ENCODE data around the gene SOX8. TPM values are rescaled to one million over a fixed set of nuclear protein-coding genes. Genes with fewer than 3 reads are reported as not detected.
"Not testable (repeated sequence)": the region's sequence is repeated elsewhere in the genome, so short reads cannot be mapped to it uniquely, and the experiment has no call there.

Gene SOX8
- total RNA-seq, 1 experiment from 2014 or later, result 5.2 TPM

GRCh38 chr16:950733-951573 is 30.6 kb upstream of the SOX8 start:
- POLR2A ChIA-PET; H3K4me3 ChIP-seq (replicated peaks in 1 of 2; ENCODE audit: low read depth in 1 of 2, low read length in 2 of 2); H3K9me2 ChIP-seq (ENCODE audit: insufficient read depth); H3K79me2 ChIP-seq (ENCODE audit: insufficient read depth, low read length); H3K36me3 ChIP-seq (ENCODE audit: control insufficient read depth in 1 of 2, insufficient read depth in 2 of 2, low read length in 2 of 2); H3K9me3 ChIP-seq (ENCODE audit: control insufficient read depth in 1 of 2, insufficient read depth in 1 of 2, low read depth in 1 of 2, low read length in 2 of 2); CTCF ChIA-PET; intact Hi-C loops (cut with micrococcal nuclease); ATAC-seq; RAD21 ChIA-PET (ENCODE audit: low non-redundant PET in 1 of 2, low total read pairs in 2 of 2, uncharacterized antibody in 2 of 2, unreplicated experiment in 2 of 2); H3K4me2 ChIP-seq (ENCODE audit: low read length); H2AFZ ChIP-seq (ENCODE audit: low read depth, low read length, poor library complexity, severe bottlenecking); H3K4me1 ChIP-seq (ENCODE audit: control insufficient read depth in 1 of 2, insufficient read depth in 2 of 2, low read length in 2 of 2); H3K9ac ChIP-seq (ENCODE audit: low read length); H3K27me3 ChIP-seq (ENCODE audit: insufficient read depth, low read length); BruUV-seq (replicated peaks); DNase-seq (ENCODE audit: low read depth, low spot score); H4K20me1 ChIP-seq (ENCODE audit: insufficient read depth); H3K27ac ChIP-seq (ENCODE audit: low read depth, low read length): not testable (repeated sequence)

- ChIA-PET RAD21 (ENCODE audit: low non-redundant PET in 1 of 2, low total read pairs in 2 of 2, uncharacterized antibody in 2 of 2, unreplicated experiment in 2 of 2) (no interaction called here), CTCF (no interaction called here), POLR2A (no interaction called here)
- H3K79me2 ChIP-seq (ENCODE audit: insufficient read depth, low read length), result no peaks in the 10 kb centered on the region
- intact Hi-C loops (cut with micrococcal nuclease), result no loop called here
- no TSS peak for BruUV-seq (replicated peaks)
- no peaks in the 10 kb centered on the region for H3K9me2 ChIP-seq (ENCODE audit: insufficient read depth)
- no peak overlapping the region for H3K4me2 ChIP-seq (ENCODE audit: low read length)
- H3K36me3 ChIP-seq (ENCODE audit: control insufficient read depth in 1 of 2, insufficient read depth in 2 of 2, low read length in 2 of 2), result no peaks in the 10 kb centered on the region; a peak in 1 of 4 replicates
- DNase-seq (ENCODE audit: low read depth, low spot score) (no peak), ATAC-seq (no peak)
- H4K20me1 ChIP-seq (ENCODE audit: insufficient read depth), result no peaks in the 10 kb centered on the region
- no peak for TF ChIP-seq SP1 (IDR thresholded peaks at IDR 0.05; ENCODE audit: low read depth)
- no peak for TF ChIP-seq SRF (IDR thresholded peaks at IDR 0.05; ENCODE audit: low read depth)
- no peaks in the 10 kb centered on the region for H3K9me3 ChIP-seq (ENCODE audit: control insufficient read depth in 1 of 2, insufficient read depth in 1 of 2, low read depth in 1 of 2, low read length in 2 of 2)
- no peak overlapping the region for H3K4me3 ChIP-seq (replicated peaks in 1 of 2; ENCODE audit: low read depth in 1 of 2, low read length in 2 of 2)
- no peak overlapping the region for H3K9ac ChIP-seq (ENCODE audit: low read length)
- no peak overlapping the region for H3K27ac ChIP-seq (ENCODE audit: low read depth, low read length)
- H2AFZ ChIP-seq (ENCODE audit: low read depth, low read length, poor library complexity, severe bottlenecking), result no peak overlapping the region
- H3K27me3 ChIP-seq (ENCODE audit: insufficient read depth, low read length), result no peaks in the 10 kb centered on the region
- no peaks in the 10 kb centered on the region for H3K4me1 ChIP-seq (ENCODE audit: control insufficient read depth in 1 of 2, insufficient read depth in 2 of 2, low read length in 2 of 2)
These were observed 29.8 kb upstream of the SOX8 start for GRCh38 chr16:951660-952301.
